Muscle layer of colon (tissue), 2 donors: ENCODE measurements around the gene DDX6.
"Not testable (repeated sequence)": the region's sequence is repeated elsewhere in the genome, so short reads cannot be mapped to it uniquely, and the experiment has no call there.

Source experiments
- H3K27ac ChIP-seq: one replicate; pipeline ENCODE4 v1.7.0; 2013; ENCODE audit warnings: low read depth, mild to moderate bottlenecking, low read length, moderate library complexity
- H3K27me3 ChIP-seq, 2 donors: one replicate each; pipeline ENCODE4 v1.7.0; 2013; ENCODE audit warnings: low read length in 2 of 2, mild to moderate bottlenecking in 2 of 2; ENCODE audit not compliant: insufficient read depth in 2 of 2, control insufficient read depth in 1 of 2
- H3K36me3 ChIP-seq: one replicate; pipeline ENCODE4 v1.7.0; 2013; ENCODE audit warnings: mild to moderate bottlenecking, low read length; ENCODE audit not compliant: insufficient read depth
- H3K4me1 ChIP-seq: one replicate; pipeline ENCODE4 v1.7.0; 2013; ENCODE audit warnings: mild to moderate bottlenecking, low read length; ENCODE audit not compliant: insufficient read depth
- H3K4me3 ChIP-seq, 2 donors: one replicate each; pipeline ENCODE4 v1.7.0; 2013; ENCODE audit warnings: low read length in 2 of 2, low read depth in 1 of 2, mild to moderate bottlenecking in 1 of 2, moderate library complexity in 1 of 2
- H3K9ac ChIP-seq: one replicate; pipeline ENCODE4 v1.7.0; 2013; ENCODE audit warnings: low read length
- H3K9me3 ChIP-seq: one replicate; pipeline ENCODE4 v1.7.0; 2013; ENCODE audit warnings: mild to moderate bottlenecking, low read length
- donor health status: abdominal sarcoma.
- donor health status: Adenocarcinoma of cecum.

The DDX6 gene

GRCh38 chr11:118714816-118715215 lies 76.1 kb downstream of the DDX6 start:
- Histone ChIP-seq H3K4me1 (no peaks in the 10 kb centered on the region), H3K27ac (no peak overlapping the region), H3K9ac (no peak overlapping the region), H3K4me3 (no peak overlapping the region), H3K27me3 (no peaks in the 10 kb centered on the region), H3K9me3 (no peaks in the 10 kb centered on the region), H3K36me3 (no peaks in the 10 kb centered on the region)

GRCh38 chr11:118714416-118714815 lies 76.5 kb downstream of the DDX6 start:
- H3K9me3 ChIP-seq, H3K36me3 ChIP-seq, H3K27ac ChIP-seq, H3K9ac ChIP-seq, H3K4me1 ChIP-seq, H3K27me3 ChIP-seq, H3K4me3 ChIP-seq: not testable (repeated sequence)

- Histone ChIP-seq H3K9ac (no peak overlapping the region), H3K27ac (no peak overlapping the region), H3K36me3 (no peaks in the 10 kb centered on the region), H3K4me3 (no peak overlapping the region), H3K4me1 (no peaks in the 10 kb centered on the region), H3K27me3 (no peaks in the 10 kb centered on the region), H3K9me3 (no peaks in the 10 kb centered on the region)
Observed at GRCh38 chr11:118708296-118708695, 82.7 kb downstream of the DDX6 start.

- Histone ChIP-seq H3K36me3 (no peaks in the 10 kb centered on the region), H3K4me3 (no peak overlapping the region), H3K9ac (no peak overlapping the region), H3K27me3 (no peaks in the 10 kb centered on the region), H3K27ac (no peak overlapping the region), H3K9me3 (no peaks in the 10 kb centered on the region), H3K4me1 (no peaks in the 10 kb centered on the region)
Observed at GRCh38 chr11:118706546-118706825, 84.5 kb downstream of the DDX6 start.

- no peaks in the 10 kb centered on the region for H3K9me3 ChIP-seq
- H3K27ac ChIP-seq, result no peak overlapping the region
- H3K4me3 ChIP-seq, result no peak overlapping the region
- H3K4me1 ChIP-seq, result no peaks in the 10 kb centered on the region
- H3K27me3 ChIP-seq, result no peaks in the 10 kb centered on the region
- H3K36me3 ChIP-seq, result no peaks in the 10 kb centered on the region
- no peak overlapping the region for H3K9ac ChIP-seq
Observed at GRCh38 chr11:118705791-118706545, 85.0 kb downstream of the DDX6 start.

GRCh38 chr11:118705111-118705741 lies 85.7 kb downstream of the DDX6 start:
- Histone ChIP-seq H3K4me3 (no peak overlapping the region), H3K27ac (no peak overlapping the region), H3K36me3 (no peaks in the 10 kb centered on the region), H3K27me3 (no peaks in the 10 kb centered on the region), H3K4me1 (no peaks in the 10 kb centered on the region), H3K9me3 (no peaks in the 10 kb centered on the region), H3K9ac (no peak overlapping the region)

GRCh38 chr11:118703563-118704106 lies 87.3 kb downstream of the DDX6 start:
- Histone ChIP-seq H3K9ac (no peak overlapping the region), H3K36me3 (no peaks in the 10 kb centered on the region)

GRCh38 chr11:118699506-118700220 lies 91.3 kb downstream of the DDX6 start:
- no peak overlapping the region for H3K27ac ChIP-seq
- H3K9ac ChIP-seq, result no peak overlapping the region
- no peaks in the 10 kb centered on the region for H3K4me1 ChIP-seq

More at GRCh38 chr11:118703563-118704106, 87.3 kb downstream of the DDX6 start:
- H3K27ac ChIP-seq, result no peak overlapping the region
- no peaks in the 10 kb centered on the region for H3K9me3 ChIP-seq
- H3K4me1 ChIP-seq, result no peaks in the 10 kb centered on the region
- H3K27me3 ChIP-seq, result no peaks in the 10 kb centered on the region
- no peak overlapping the region for H3K4me3 ChIP-seq

More at GRCh38 chr11:118699506-118700220, 91.3 kb downstream of the DDX6 start:
- H3K9me3 ChIP-seq, result no peaks in the 10 kb centered on the region
- H3K4me3 ChIP-seq, result no peak overlapping the region
- H3K36me3 ChIP-seq, result no peaks in the 10 kb centered on the region
- no peaks in the 10 kb centered on the region for H3K27me3 ChIP-seq
